Ovary (tissue), 9 donors: ENCODE measurements around the gene RASAL2. TPM values are rescaled to one million over a fixed set of nuclear protein-coding genes. Genes with fewer than 3 reads are reported as not detected.

Experiments used
- DNase-seq, 5 donors: peaks; one replicate each; pipeline ENCODE4 v3.0.0-alpha.2; 2019 to 2020
- H3K27ac ChIP-seq, 2 donors: fragments of 200-600 bp; one replicate each; pipeline versions ENCODE4 v1.5.1 to v1.8.0; 2019 to 2022
- H3K27me3 ChIP-seq: fragments of 200-600 bp; one replicate; pipeline ENCODE4 v1.8.0; 2022
- H3K36me3 ChIP-seq: fragments of 200-600 bp; sonication (generic); one replicate; pipeline ENCODE4 v1.5.1; 2019
- H3K4me1 ChIP-seq: one replicate; pipeline ENCODE4 v1.8.1; 2013; ENCODE audit warnings: mild to moderate bottlenecking, moderate library complexity; ENCODE audit not compliant: insufficient read depth
- H3K4me3 ChIP-seq: fragments of 200-600 bp; sonication (generic); one replicate; pipeline ENCODE4 v1.5.1; 2017
- H3K9me3 ChIP-seq, 2 donors: fragments of 200-600 bp in 1 of 2; sonication (generic) in 1 of 2; one replicate each; pipeline versions ENCODE4 v1.5.1 to v1.8.1; 2013 to 2019; ENCODE audit warnings: mild to moderate bottlenecking in 1 of 2, moderate library complexity in 1 of 2
- EP300 ChIP-seq: sonication (generic); formaldehyde crosslinking; IDR thresholded peaks from one replicate; pipeline ENCODE4 v1.6.1; 2017; ENCODE audit warnings: antibody characterized with exemption
- POLR2A ChIP-seq: fragments of 450-650 bp; IDR thresholded peaks from one replicate; pipeline ENCODE4 v1.6.1; 2017; ENCODE audit warnings: antibody characterized with exemption, mild to moderate bottlenecking, moderate library complexity
- WGBS, 3 donors: extraction: QIAGEN DNeasy Blood & Tissue Kit in 1 of 3; methylation state at CpG; one replicate each; pipeline versions ENCODE4 v1.1.5 to v1.1.7; 2013 to 2017; 5-methylcytosine and 5-hydroxymethylcytosine counted together
- intact Hi-C, 4 donors: fragments of 100-400 bp; cut with DNase I; formaldehyde crosslinking; loops; one replicate each; pipeline versions ENCODE4 v1.11.0 to v1.15.1; 2022 to 2023
- polyA plus RNA-seq, 2 donors: library from polyadenylated mRNA; stranded (reverse); fragments of 200-250 nt in 1 of 2; fragments of 350-450 nt in 1 of 2; fragmentation: Illumina TruSeq in 1 of 2; extraction: RNeasy Lipid Tissue Mini Kit (QIAGEN cat#74804) in 1 of 2; gene quantifications; one replicate each; pipeline ENCODE4 v1.2.3, GENCODE V29; 2013 to 2014
- total RNA-seq, 7 donors: library from RNA; depleted of rRNA in 2 of 7; stranded (reverse); fragments of >200 nt in 2 of 7; fragmentation: NEBNext Ultra II Directional in 3 of 7; extraction: Animal tissue kit (Norgen Biotek cat#: 25700) in 3 of 7; gene quantifications; one replicate each; pipeline versions ENCODE4 v1.1.0 to v1.2.4, GENCODE V29; 2016 to 2023
- TF ChIP-seq, protein P1 (sequence below), 3 donors: fragments of 450-650 bp in 2 of 3; fragments of 200-600 bp in 1 of 3; IDR thresholded peaks; one replicate each; pipeline versions ENCODE4 v1.5.1 to v1.8.0; 2016 to 2022; ENCODE audit warnings: antibody characterized with exemption in 3 of 3, mild to moderate bottlenecking in 1 of 3
- donor health status: DM: no; HTN: no; CAD: no; lungs with moderate emphysema.
- donor health status: DM: no; HTN: no; CAD: no.
- donor health status: Bipolar disorder and iron deficiency.
- donor health status: DM: yes; HTN: yes; CAD: no.
- donor health status: DM: no; HTN: no; CAD: no.
- donor health status: DM: yes; HTN: yes; CAD: no.

Gene RASAL2
- total and polyA plus RNA-seq, 9 donors, result 4.2 to 20.5 (median 11.5) TPM

DNA sequence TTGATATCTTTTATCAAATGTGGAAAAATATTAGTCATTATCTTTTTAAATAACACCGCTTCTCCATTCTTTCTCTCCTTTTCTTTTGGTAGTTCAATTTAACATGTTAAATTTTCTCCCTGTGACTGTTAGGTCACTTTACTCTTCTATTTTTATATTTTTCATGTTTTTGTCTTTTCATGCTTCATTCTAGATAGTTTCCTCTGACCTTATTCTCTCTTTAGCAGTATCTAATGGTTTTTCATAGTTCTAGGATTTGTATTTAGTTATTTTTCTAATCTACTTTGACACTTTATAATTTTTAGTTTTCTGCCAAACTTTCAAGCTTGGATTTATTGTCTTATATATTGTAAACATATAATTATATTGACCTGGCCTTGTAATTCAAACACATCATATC lies 116.0 kb downstream of the RASAL2 start:
- Histone ChIP-seq H3K4me1 (no peaks in the 10 kb centered on the region), H3K27ac (no peak overlapping the region), H3K4me3 (no peak overlapping the region), H3K27me3 (no peaks in the 10 kb centered on the region), H3K36me3 (no peaks in the 10 kb centered on the region), H3K9me3 (no peaks in the 10 kb centered on the region)
- intact Hi-C loops, result no loop called here
- no peak for TF ChIP-seq EP300
- TF ChIP-seq, protein P1, sequence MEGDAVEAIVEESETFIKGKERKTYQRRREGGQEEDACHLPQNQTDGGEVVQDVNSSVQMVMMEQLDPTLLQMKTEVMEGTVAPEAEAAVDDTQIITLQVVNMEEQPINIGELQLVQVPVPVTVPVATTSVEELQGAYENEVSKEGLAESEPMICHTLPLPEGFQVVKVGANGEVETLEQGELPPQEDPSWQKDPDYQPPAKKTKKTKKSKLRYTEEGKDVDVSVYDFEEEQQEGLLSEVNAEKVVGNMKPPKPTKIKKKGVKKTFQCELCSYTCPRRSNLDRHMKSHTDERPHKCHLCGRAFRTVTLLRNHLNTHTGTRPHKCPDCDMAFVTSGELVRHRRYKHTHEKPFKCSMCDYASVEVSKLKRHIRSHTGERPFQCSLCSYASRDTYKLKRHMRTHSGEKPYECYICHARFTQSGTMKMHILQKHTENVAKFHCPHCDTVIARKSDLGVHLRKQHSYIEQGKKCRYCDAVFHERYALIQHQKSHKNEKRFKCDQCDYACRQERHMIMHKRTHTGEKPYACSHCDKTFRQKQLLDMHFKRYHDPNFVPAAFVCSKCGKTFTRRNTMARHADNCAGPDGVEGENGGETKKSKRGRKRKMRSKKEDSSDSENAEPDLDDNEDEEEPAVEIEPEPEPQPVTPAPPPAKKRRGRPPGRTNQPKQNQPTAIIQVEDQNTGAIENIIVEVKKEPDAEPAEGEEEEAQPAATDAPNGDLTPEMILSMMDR (IDR thresholded peaks at IDR 0.05), result no peak
- TF ChIP-seq POLR2A, result no peak
- WGBS, 3 donors, result 96 to 97% (median 97%) methylated on average over 1 of the region's 1 CpG
- no peak for DNase-seq

DNA sequence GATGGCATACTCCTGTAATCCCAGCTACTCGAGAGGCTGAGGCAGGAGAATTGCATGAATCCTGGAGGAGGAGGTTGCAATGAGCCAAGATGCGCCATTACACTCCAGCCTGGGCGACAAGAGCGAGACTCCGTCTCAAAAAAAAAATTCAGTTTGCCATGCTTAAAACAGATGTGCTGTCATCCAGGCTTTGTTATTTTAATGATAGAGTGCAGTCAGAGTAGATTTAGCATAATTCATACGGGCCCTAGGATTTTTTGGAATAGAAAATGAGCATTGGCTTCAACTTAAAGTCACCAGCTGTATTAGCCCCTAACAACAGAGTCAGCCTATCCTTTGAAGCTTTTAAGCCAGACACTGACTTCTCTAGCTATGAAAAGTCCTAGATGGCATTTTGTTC lies 124.6 kb downstream of the RASAL2 start:
- Histone ChIP-seq H3K9me3 (no peaks in the 10 kb centered on the region), H3K27me3 (no peaks in the 10 kb centered on the region), H3K4me3 (no peak overlapping the region), H3K27ac (no peak overlapping the region), H3K4me1 (no peaks in the 10 kb centered on the region), H3K36me3 (no peaks in the 10 kb centered on the region)
- 95 to 96% (median 95%) methylated on average over 6 of the region's 6 CpGs for WGBS, 3 donors
- no peak for TF ChIP-seq POLR2A
- no peak for TF ChIP-seq EP300
- TF ChIP-seq, protein P1 (IDR thresholded peaks at IDR 0.05), result no peak
- DNase-seq, result no peak
- intact Hi-C loops, result no loop called here

DNA sequence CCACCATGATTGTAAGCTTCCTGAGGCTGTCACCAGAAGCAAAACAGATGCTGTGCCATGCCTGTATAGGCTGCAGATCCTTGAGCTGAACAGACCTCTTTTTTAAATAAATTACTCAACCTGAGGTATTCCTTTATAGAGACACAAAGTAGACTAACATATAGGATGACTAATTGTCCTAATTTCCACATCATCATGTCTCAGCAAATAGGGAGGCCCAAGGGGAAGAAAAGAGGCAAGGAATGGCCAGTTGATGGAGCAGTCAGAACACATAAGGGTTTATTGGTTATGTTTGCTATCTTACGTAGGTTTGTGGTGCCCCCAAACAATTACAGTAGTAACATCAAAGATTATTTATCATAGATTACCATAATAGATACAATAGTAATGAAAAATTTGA lies 126.2 kb downstream of the RASAL2 start:
- no peaks in the 10 kb centered on the region for H3K27me3 ChIP-seq
- DNase-seq, result no peak
- no peak overlapping the region for H3K27ac ChIP-seq
- no peak overlapping the region for H3K4me3 ChIP-seq
- H3K9me3 ChIP-seq, result no peaks in the 10 kb centered on the region
- no peak for TF ChIP-seq EP300
- 95 to 100% (median 98%) methylated on average over 1 of the region's 1 CpG for WGBS, 3 donors
- H3K4me1 ChIP-seq, result no peaks in the 10 kb centered on the region
- no peaks in the 10 kb centered on the region for H3K36me3 ChIP-seq
- intact Hi-C loops, result no loop called here

DNA sequence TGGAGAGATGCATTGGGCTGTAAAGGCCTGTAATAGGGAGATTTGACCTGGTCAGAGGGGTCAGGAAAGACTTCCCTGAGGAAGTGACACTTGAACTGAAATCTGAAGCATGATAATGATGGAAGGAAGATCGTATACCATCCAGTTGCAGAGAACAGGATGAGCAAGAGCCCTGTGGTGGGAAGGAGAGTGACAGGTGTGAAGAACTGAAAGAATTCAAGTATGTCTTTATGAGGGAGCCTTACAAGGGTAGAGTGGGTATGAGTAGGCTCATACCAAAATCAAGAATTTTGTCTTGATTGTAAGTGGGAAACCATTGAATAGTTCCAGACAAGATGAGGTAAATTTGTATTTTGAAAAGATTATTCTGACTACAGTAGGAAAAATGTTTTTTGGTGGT lies 129.4 kb downstream of the RASAL2 start:
- no peak overlapping the region for H3K4me3 ChIP-seq
- no peaks in the 10 kb centered on the region for H3K36me3 ChIP-seq
- intact Hi-C loops, result no loop called here
- no peak for DNase-seq
- no peak for TF ChIP-seq POLR2A
- TF ChIP-seq, protein P1 (IDR thresholded peaks at IDR 0.05), result no peak
- no peak for TF ChIP-seq EP300
- 81 to 94% (median 88%) methylated on average over 1 of the region's 1 CpG for WGBS, 3 donors
- no peaks in the 10 kb centered on the region for H3K9me3 ChIP-seq
- H3K27me3 ChIP-seq, result no peaks in the 10 kb centered on the region
- no peak overlapping the region for H3K27ac ChIP-seq
- H3K4me1 ChIP-seq, result no peaks in the 10 kb centered on the region

DNA sequence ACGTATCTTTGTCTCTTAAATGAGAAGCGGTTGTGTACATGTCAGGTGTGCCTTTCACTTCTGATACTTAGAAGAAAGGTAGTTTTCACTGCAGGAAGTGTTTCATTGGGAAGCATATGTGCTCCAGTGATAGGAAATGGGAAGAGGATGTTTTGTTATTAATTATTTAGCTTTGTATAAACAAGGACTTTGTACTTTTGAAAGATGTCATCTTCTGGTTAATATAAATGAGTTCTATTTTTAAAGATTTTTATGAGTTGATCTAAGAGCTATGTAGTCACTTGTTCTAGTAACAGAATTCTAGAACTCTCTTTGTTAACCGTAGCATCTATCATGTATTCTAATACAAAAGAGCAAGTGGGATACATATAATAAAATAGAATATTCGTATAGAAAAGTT lies 130.5 kb downstream of the RASAL2 start:
- Histone ChIP-seq H3K4me1 (no peaks in the 10 kb centered on the region), H3K36me3 (no peaks in the 10 kb centered on the region), H3K4me3 (no peak overlapping the region), H3K27me3 (no peaks in the 10 kb centered on the region), H3K9me3 (no peaks in the 10 kb centered on the region), H3K27ac (no peak overlapping the region)
- no peak for TF ChIP-seq EP300
- no peak for TF ChIP-seq POLR2A
- TF ChIP-seq, protein P1 (IDR thresholded peaks at IDR 0.05), result no peak
- intact Hi-C loops, result no loop called here
- 59 to 63% (median 62%) methylated on average over 4 of the region's 4 CpGs for WGBS, 3 donors
- DNase-seq, result no peak
